DMS79 (cell line): ENCODE data around the gene TSPAN18.

ENCODE experiments used
- DNase-seq: peaks from one replicate; lab custom pipeline; 2025; lab: John Stamatoyannopoulos, UW

Gene TSPAN18

GRCh38 chr11:44979543-44980399 lies 253.0 kb downstream of the TSPAN18 start:
- DNase-seq: peak; percentile 92

GRCh38 chr11:44980533-44981427 lies 254.0 kb downstream of the TSPAN18 start:
- no peak for DNase-seq
